Gastroesophageal sphincter (tissue), 3 donors: ENCODE data around the gene HNRNPA0.

Experiments used
- CTCF ChIP-seq, 4 experiments: fragments of 200-600 bp in 2 of 4; fragments of 450-650 bp in 2 of 4; sonication (generic) in 1 of 4; IDR thresholded peaks; one replicate each; pipeline ENCODE4 v1.5.1; 2017 to 2019; ENCODE audit warnings: antibody characterized with exemption in 4 of 4, mild to moderate bottlenecking in 2 of 4, moderate library complexity in 2 of 4
- EP300 ChIP-seq: sonication (generic); formaldehyde crosslinking; IDR thresholded peaks from one replicate; pipeline ENCODE4 v1.6.1; 2017; ENCODE audit warnings: antibody characterized with exemption, mild to moderate bottlenecking

GRCh38 chr5:137705106-137705505 lies 49.1 kb downstream of the HNRNPA0 start:
- TF ChIP-seq CTCF (IDR thresholded peaks at IDR 0.05) (no peak), EP300 (no peak)
